ENCODE measurements around the gene SPATC1L. TPM values are rescaled to one million over a fixed set of nuclear protein-coding genes. Genes with fewer than 3 reads are reported as not detected.

Gene SPATC1L
- total RNA-seq, 4 donors from 2014 or later: 1.1 to 9.4 (median 1.9) TPM

DNA sequence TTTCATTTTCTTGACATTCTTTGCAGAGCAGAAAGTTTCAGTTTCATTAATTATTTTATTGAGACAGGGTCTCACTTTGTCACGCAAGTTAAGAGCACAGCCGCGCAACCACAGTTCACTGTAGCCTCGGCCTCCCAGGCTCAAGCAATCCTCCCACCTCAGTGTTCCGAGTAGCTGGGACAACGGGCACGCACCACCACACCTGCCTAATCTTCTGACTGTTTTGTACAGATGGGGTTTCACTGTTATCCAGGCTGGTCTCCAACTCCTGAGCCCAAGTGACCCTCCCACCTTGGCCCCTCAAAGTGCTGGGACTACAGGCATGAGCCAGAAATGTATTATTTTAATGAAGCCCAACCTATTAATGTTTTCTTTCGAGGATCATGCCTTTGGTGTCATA is 3.0 kb upstream of the SPATC1L start:
- TF ChIP-seq CTCF (IDR thresholded peaks at IDR 0.05; ENCODE audit: low read depth): no peak

DNA sequence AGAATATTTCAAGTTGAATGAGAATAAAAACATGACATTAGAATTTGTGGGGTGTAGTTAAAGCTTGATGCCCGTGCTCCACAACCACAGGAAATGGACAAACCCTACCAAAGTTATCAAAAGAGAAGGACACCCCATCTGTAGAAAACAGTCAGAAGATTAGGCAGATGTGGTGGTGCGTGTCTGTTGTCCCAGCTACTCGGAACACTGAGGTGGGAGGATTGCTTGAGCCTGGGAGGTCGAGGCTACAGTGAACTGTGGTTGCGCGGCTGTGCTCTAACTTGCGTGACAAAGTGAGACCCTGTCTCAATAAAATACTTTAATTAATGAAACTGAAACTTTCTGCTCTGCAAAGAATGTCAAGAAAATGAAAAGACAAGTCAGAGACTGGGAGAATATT is 1.5 kb upstream of the SPATC1L start:
- TF ChIP-seq CTCF (IDR thresholded peaks at IDR 0.05; ENCODE audit: low read depth): no peak

DNA sequence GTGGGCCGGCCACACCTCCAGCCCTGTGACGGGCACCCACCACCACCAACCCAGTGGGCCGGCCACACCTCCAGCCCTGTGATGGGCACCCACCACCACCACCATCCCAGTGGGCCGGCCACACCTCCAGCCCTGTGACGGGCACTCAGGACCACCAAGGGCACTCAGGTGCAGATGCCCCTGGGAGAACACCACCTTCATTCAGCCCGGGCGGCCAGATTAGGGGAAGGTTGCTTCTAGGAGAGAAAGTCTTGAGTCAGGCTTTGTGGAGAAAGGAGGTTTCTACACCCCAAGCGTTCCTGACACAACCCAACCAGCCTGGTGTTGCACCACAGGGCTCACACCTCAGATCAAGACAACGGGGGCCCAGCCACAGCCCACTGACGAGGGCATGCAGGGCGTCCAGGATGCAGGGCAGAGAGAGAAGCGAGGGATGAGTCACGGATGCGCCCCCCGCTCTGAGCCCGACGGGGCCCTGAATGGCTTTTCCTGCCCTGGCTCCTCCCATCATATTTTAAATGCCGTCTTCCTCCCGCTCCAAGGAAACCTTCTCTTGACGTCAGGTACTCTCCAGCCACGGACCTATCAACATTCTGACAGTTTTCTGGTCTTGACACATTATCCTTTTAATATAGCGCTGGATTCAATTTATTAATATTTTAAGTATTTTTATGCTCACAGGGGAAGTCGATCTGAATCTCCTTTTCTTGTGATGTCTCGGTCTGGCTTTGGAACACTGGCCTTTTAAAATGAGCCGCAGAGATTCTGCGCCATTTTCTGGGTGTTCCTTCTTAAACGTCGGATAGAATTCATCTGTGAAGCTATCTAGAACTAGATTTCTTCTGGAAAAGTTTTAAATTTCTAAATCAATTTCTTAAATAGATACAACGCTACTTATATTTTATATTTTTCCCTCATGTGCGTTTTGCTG is 631 bp upstream of the SPATC1L start:
- TF ChIP-seq CTCF (IDR thresholded peaks at IDR 0.05; ENCODE audit: low read depth): no peak

DNA sequence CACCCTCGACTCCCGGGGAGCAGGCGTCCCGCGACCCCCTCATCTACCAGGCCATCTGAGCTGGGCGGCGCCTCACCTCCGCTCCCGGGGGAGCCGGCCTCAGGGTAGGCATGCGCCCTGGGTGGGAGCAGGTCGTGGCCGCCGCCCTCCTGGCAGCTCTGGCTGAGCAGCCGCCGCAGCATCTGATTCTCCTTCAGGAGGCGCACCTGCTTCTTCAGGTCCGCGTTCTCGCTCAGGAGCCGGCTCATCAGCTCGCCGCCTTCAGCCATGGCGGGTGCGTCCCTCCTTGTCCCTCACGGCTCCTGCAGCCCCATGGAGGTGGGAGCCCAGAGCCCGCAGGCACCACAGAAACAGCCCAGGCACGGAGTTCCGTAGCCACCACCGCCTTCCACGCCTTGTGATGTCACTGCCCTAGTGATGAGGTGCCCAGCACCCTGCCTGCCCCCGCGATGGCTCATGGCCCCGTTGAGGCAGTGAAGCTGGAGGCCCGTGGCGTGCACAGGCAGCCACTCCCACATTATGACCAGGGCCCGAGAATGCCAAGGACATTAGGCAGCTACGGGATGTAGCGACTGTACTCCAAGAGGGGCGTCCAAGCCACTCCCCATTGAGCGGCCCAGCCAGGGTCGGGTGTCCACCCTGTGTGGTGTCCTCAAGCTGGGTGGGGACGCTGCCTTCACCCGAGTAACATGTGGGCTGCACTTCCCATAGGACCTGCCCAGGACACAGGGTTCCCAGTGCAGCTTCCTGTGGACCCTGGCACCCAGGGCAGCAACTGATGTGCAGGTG is 1.5 kb downstream of the SPATC1L start:
- no peak for TF ChIP-seq CTCF (IDR thresholded peaks at IDR 0.05; ENCODE audit: low read depth)

DNA sequence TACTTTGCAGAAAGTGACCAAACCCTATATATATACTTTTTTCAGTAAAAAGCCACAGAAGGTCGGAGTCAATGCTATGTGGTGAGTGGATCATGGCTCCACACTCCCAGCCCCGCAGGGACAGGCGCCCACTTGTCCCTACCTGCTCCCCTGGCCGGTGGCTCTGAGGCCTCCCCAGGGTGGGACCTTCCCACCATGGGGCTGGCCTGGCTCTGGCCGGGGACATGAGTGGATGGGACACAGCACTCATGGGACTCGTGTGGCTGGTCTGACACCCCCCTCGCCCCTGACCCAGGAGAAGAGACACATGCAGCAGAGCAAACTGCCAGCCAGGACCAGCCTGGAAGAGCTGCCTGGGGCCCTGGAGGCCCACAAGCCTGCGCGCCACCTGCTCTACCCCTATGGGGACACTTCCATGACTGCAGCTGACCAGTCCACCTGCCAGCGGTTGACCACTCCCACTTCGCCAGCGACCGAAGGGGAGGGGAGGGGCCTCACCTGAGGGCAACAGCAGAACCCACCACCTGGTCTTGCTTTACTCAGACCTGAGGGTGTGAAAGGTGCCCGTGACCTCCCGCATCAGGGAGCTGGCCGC is 2.2 kb downstream of the SPATC1L start:
- TF ChIP-seq CTCF (IDR thresholded peaks at IDR 0.05; ENCODE audit: low read depth): no peak

DNA sequence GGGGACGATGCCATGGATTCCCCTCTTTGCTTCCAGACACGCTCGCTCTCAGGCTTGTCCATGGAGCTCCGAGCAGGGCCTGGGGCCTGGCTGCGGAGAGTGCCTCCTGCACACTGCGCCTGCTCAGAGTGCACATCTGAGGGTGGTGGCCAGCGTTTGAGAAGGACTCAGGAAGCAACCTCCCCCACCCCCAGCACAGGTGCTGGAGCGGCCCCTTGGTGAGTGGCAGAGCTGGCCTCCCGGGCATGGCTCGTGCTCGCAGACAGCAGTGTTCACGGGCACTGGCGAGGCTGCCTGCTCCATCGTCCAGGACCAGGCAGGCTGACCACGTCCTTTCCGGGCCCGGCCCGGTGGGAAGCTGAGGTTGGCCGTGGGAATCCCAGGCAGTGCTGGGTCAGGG is 2.8 kb downstream of the SPATC1L start:
- TF ChIP-seq CTCF (IDR thresholded peaks at IDR 0.05; ENCODE audit: low read depth): no peak
